GM19099 (cell line): ENCODE measurements around the gene NCAPG2.

ENCODE experiments used
- POLR2A ChIP-seq: IDR thresholded peaks from 3 replicates; pipeline ENCODE4 v1.6.1; 2011; ENCODE audit warnings: low read depth; ENCODE audit not compliant: insufficient read length; ENCODE audit errors: extremely low read depth

NCAPG2 gene

DNA sequence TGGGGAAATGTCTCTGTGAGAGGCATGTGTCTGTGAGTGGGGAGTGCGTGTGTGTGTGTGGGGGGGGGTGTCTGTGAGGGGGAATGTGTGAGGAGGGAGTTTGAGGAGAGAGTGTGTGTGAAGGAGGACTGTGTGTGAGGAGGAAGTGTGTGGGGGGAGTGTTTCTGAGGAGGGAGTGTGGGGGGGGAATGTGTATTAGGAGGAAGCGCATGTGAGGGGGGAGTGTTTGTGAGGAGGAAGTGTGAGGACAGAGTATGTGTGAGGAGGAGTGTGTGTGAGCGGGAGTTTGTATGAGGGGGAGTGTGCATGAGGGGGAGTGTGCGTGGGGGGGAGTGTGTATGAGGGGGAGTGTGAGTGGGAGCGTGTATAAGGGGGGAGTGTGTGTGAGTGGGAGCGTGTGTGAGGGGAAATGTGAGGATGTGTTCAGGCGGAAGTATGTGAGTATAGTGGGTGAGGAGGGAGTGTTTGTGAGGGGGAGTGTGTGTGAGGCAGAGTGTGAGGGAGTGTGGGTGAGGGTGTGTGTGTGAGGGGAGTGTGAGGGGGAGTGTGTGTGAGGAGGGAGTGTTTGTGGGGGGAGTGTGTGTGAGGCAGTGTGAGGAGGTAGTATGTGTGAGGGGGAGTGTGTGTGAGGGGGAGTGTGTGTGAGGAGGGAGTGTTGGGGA lies 95.2 kb downstream of the NCAPG2 start:
- TF ChIP-seq POLR2A, result no peak

DNA sequence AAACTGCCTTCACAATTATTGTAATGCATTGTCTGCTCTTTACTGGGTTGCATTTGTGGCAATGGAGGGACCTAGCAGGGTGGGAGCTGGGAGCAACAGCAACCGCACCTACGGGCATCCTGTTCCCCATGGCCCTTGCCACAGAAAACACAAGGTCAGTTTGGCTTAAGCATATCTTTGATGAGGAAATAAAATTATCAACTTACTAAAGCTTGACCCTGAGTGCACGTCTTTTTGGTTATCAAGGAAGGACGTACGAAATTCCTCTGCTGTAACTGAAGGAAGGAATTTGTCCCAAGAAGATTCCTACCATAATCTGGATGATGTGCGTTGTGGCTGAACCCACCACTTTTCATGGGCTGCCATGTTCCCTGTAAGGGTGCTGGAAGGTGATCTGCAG lies 97.0 kb downstream of the NCAPG2 start:
- no peak for TF ChIP-seq POLR2A

DNA sequence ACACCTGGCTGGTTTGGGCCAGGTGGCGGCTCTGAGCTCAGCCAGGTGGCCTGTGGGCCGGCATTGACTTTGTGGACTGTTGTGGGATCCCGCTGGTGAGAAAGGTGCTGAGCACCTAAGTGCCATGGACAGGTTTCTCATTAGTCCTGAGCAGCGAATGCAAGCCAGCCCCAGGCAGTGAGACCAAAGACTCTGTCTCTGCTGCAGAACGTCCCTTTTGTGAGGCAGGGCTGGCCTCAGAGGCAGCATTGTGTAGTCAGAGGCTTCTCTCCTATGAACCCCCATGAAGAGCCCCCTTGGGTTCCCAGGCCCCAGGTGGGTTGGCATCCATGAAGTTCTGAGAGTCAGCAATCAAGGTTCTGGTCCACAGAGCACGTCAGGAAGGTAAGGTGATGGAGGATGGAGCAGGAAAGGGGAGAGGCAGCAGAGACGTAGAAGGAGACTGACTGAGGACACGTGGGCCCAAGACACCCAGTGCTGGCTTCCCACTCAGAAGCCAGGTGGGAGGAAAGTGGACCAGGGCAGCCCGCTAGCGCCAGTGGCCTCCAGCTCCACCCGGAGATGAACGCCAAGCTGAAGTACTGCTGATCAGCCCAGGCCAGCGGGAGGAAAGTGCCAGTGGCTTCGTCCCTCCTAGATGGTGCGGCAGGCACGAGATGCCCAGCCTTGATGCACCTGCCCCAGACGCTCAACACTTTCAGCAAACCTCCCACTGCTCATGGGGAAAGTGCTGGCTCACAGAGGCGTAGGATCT lies 97.8 kb downstream of the NCAPG2 start:
- TF ChIP-seq POLR2A, result no peak

DNA sequence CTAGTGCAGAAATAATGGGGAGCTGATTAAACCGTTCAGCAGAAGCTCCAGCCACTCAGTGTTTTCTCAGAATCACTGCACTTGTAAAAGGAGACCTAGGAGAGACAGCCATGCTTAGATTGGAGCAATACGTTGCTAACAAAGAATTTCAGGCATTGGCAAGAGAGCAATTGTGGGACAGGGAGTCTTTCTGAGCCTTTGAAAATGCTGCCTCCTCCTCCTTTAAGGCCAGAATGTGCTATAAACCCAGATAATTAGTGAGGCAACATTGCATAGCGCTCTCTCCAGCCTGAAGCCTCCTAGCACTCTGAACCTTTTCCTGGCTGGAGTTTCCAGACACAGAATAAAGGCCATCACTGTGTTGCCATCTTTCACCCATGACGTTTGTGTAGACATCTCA lies 98.5 kb downstream of the NCAPG2 start:
- no peak for TF ChIP-seq POLR2A

DNA sequence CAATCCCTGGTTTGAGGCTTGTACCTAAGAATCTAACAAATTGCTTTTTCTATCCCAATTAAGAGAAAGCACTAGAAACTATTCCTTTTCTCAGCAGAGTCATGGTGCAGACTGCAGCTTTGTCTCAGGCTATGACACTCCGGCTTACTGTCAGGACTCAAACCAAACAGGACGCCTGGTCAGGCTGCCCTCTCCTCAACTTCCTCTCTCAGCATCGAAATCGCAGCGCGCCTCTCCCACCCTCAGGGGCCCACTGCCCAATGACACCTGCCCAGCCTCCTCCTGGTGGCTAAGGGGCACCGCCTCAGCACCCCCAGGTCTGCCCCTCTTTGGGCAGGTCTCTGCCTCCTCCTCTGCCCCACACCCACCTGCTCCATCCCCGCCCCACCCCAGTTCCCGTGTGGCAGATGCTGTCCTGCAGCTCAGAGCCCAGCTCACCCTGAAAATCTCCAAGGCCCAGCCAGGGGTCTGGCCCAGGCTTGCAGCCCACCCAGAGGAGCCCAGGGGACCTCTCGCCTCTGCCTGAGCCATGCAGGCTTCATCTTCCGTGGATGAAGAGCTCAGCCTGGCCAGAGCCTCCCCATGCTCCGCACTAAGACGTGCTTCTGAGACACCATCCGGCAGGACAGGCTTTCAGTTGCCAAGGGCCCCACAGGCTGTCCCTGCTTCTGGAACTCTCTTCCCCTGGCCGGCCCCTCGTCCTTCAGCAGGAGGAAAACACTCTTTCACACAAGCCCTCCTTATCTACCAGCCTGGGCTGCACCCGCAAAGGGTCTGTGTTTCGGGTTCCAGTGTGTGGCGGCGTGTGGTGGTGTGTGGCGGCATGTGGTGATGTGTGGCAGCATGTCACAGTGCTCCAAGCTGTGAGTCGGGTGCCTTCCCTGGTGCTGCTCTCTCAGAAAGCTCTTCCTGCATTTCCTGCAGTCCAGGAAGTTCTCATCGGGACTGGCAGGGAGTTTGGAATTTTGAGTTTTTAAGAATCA lies 100.5 kb downstream of the NCAPG2 start:
- no peak for TF ChIP-seq POLR2A

DNA sequence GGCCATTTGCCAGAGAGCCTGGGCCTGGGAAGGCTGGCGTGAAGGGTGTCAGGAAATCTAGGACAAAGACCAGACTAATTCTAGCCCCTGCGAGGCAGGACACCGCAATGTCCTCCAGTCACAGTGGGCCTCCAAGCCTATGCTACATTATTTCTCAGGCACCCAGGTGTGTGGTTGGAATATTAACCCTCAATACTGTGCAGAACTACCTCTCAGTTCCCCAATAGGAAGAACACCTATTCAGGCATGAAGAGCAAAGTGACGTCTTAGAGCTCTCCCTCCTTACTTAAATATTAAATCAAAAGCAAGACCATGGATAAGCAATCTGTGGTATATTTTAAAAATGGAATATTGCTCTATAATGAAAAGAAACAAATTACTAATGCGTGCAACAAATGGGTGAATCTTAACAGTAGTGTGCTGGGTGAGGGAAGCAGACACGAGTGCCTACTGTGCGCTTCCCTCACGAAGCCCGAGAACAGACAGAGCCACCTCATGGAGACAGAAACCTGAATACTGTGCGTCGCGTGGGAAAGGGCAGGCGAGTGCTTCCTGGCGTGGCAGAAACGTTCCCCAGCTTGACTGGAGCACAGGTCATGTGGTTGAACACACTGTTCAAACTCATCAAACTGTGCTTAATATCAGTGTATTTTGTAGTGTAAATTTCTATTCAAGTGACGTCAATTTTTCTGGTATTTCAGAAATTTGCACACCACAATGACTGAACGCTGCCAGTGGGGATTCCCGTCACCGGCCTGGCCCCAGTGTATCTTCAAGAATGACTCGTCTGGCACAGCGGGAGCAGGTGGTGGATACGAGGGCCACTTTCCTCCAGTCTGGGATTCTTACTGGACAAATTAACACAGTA lies 101.5 kb downstream of the NCAPG2 start:
- TF ChIP-seq POLR2A, result no peak

DNA sequence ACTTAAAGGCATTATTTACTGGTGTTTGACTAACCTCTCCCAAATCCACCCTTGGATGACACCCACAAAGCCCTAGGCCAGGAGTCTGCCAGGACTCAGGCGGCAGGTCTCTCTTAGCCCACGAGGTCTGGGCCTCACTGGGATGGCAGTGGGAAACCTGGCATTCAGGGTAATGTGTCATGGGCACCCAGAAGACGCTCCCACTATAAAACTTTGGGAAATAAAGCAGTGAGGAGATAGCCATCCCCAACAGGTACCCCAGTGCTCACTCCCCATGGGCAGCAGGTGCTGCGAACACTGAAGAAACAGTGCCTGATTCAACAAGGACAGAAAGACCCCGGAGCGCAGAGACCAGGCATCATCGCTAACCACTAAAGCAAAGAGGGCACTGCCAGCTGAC lies 102.6 kb downstream of the NCAPG2 start:
- TF ChIP-seq POLR2A, result no peak

DNA sequence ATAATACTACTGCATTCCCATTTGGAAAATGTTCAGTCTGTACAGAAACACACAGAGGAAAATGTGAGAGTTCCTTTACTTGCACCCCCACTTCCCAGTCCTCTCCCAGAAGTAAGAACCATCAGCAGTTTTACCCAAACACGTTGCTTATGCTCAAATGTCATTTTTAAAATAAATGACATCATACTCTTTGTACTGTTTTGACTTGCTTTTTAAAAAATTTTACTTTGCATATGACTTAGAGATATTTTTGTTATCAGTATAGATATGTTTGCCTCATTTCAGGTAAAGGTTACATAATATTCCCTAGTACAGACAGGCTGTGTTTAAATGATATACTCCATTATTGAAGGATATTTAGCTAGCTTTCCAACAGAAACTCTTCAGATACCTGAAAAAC lies 103.5 kb downstream of the NCAPG2 start:
- TF ChIP-seq POLR2A, result no peak

DNA sequence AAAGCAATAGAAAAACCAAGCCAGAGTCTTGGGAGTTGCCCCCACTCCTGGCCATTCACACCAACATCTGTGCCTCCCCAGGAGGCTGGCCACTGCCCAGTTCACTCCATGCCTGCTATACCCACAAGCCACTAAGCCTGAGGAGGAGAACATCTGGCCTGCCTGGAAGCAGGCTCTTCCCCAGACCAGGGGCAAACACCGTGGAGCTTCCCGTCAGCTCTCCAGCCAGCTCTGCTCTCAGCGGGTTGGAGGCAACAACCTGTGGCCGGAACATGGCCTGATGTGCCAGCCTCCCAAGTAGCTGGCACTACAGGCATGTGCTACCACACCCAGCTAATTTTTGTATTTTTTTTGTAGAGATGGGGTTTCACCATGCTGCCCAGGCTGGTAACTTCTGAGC lies 107.9 kb downstream of the NCAPG2 start:
- no peak for TF ChIP-seq POLR2A

DNA sequence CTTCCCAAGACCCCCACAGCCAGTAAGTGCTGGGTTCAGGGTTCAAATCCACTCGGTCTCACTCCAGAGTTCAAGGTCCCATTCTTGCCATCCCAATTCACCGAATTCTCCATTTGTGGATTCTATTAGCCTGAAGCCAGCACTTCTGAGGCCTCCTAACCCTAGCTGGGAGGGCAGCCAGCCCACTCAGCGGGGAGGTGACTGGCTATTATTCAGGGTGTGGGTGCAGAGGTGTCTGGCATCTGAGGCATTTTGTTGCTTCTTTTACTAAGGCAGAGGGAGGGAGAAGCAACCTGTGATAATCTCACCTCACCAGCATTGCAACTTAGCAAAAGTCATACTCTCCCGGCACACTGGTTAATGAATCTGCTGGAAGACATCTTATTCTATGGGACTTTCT lies 108.3 kb downstream of the NCAPG2 start:
- TF ChIP-seq POLR2A, result no peak

DNA sequence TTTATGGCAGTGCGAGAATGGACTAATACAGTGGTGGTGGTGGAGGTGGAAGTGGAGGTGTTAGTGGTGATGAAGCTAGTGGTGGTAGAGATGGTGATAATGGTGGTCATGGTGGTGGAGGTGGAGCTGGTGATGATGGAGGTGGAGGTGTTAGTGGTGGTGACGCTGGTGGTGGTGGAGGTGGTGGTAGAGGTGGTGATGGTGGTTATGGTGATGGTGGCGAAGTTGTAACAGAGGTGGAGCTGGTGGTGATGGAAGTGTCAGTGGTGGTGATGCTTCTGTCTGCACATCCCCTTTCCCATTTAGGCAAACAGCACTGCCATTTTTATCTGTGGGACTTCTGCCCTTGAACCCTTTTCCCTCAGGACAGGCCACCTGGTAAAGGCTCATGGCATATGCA lies 109.5 kb downstream of the NCAPG2 start:
- no peak for TF ChIP-seq POLR2A

DNA sequence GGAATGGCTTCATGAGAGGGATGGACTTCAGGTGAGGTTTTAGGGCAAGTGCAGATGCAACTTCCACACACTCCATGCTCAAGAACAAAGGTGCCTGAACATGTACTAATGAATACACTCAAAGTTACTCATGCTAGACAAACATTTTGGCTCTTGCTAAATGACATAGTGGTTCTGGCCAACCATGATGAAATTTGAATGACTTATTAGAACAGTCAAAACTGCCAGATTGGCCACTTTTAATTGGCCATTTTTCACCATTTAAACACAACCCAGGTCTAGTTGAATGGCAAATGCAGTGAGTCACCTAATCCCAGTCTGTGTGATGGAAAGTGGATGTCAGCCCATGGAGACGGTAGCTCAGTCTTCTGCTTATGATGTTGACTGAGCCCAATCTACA lies 112.1 kb downstream of the NCAPG2 start:
- TF ChIP-seq POLR2A, result no peak

DNA sequence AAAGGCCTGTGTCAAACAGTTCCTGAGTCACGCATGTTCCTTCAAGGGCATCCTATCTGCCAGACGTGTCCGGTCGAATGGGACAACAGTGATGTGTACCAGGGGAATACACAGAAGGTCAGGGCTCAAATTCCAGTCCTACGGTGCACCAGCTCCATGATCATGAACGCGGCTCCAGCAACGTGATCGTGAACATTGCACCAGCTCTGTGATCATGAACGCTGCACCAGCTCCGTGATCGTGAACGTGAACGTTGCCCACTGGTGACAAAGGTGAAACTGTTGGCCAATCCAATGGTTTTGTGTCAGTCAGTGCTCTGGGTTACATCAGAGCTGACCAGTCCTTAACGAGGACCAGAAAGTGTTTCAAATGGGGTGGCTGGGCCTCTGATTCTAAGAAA lies 112.7 kb downstream of the NCAPG2 start:
- no peak for TF ChIP-seq POLR2A

DNA sequence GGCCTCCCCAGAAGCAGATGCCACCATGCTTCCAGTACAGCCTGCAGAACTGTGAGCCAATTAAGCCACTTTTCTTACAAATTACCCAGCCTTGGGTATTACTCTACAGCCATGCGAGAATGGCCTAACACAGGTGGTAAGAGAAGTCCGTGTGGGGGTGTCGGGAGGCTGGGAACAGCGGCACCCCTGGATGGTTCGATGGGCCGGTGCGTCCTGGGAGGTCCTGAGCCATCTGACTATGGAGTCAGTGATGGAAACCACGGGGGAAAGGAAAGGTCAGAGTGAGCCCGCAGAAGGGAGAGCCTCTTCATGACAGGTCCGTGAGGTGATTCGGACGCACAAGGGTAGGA lies 114.4 kb downstream of the NCAPG2 start:
- no peak for TF ChIP-seq POLR2A

DNA sequence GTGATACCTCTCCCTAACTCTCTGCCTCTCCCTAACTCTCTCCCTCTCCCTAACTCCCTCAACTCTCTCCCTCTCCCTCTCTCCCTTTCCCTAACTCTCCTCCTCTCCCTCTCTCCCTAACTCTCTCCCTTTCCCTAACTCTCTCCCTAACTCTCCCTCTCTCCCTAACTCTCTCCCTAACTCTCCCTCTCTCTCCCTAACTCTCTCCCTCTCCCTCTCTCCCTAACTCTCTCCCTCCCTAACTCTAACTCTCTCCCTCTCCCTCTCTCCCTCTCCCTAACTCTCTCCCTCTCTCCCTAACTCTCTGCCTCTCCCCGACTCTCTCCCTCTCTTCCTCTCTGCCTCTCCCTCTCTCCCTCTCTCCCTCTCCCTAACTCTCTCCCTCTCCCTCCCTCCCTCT lies 115.0 kb downstream of the NCAPG2 start:
- TF ChIP-seq POLR2A, result no peak
